ENCODE results near the gene EME2.

GRCh38 chr16:1777375-1778199 is 5.0 kb downstream of the EME2 start:
- TF ChIP-seq CTCF (IDR thresholded peaks at IDR 0.05) (no peak), POLR2A (IDR thresholded peaks at IDR 0.05) (no peak)

Data from thyroid gland (tissue), 4 donors.